DMS153 treated with DMSO at 0.1 percent for 48 hours (cell line): ENCODE measurements around the gene SEPSECS.
"Not testable (repeated sequence)": the region's sequence is repeated elsewhere in the genome, so short reads cannot be mapped to it uniquely, and the experiment has no call there.

Source experiments
- DNase-seq: peaks from one replicate; lab custom pipeline; 2025; ENCODE audit not compliant: unreplicated experiment; lab: John Stamatoyannopoulos, UW

The SEPSECS gene

GRCh38 chr4:25085671-25086070, 74.6 kb downstream of the SEPSECS start:
- DNase-seq, result no peak

GRCh38 chr4:25083441-25083840, 76.8 kb downstream of the SEPSECS start:
- DNase-seq, result not testable (repeated sequence)

GRCh38 chr4:25081866-25082471, 78.3 kb downstream of the SEPSECS start:
- DNase-seq, result no peak

- no peak for DNase-seq
Observed at GRCh38 chr4:25080571-25080970, 79.7 kb downstream of the SEPSECS start.

- no peak for DNase-seq
Observed at GRCh38 chr4:25078523-25078922, 81.7 kb downstream of the SEPSECS start.

GRCh38 chr4:25076625-25077398, 83.4 kb downstream of the SEPSECS start:
- DNase-seq, result no peak

- DNase-seq, result no peak
Observed at GRCh38 chr4:25075851-25076250, 84.4 kb downstream of the SEPSECS start.

GRCh38 chr4:25075129-25075528, 85.1 kb downstream of the SEPSECS start:
- no peak for DNase-seq

- DNase-seq, result no peak
Observed at GRCh38 chr4:25070545-25070944, 89.7 kb downstream of the SEPSECS start.
